22Rv1 (cell line): Measurements from ENCODE around the gene HEPACAM.
A peak's percentile ranks its signal among the peaks of the same experiment; 100 is the strongest.
"Not testable (repeated sequence)": the region's sequence is repeated elsewhere in the genome, so short reads cannot be mapped to it uniquely, and the experiment has no call there.

Experiments used
- H3K27ac ChIP-seq: fragments of 450-650 bp; 2 replicates; pipeline ENCODE4 v1.5.1; 2017
- CTCF ChIP-seq: fragments of 450-650 bp; IDR thresholded peaks from 2 replicates; pipeline ENCODE4 v1.5.1; 2017; ENCODE audit warnings: mild to moderate bottlenecking
- ZFX ChIP-seq: fragments of 450-650 bp; IDR thresholded peaks from 2 replicates; pipeline ENCODE4 v1.6.1; 2017; ENCODE audit warnings: antibody characterized with exemption, borderline replicate concordance

The HEPACAM gene

GRCh38 chr11:124976531-124976930 lies 40.7 kb upstream of the HEPACAM start:
- TF ChIP-seq ZFX, result no peak
- TF ChIP-seq CTCF, result no peak
- no peak overlapping the region for H3K27ac ChIP-seq

GRCh38 chr11:124971810-124972209 lies 36.0 kb upstream of the HEPACAM start:
- TF ChIP-seq CTCF, result no peak
- TF ChIP-seq ZFX, result no peak

GRCh38 chr11:124970925-124971324 lies 35.1 kb upstream of the HEPACAM start:
- TF ChIP-seq ZFX (no peak), CTCF (peak; percentile 22; the same call in 1 of the 2 replicates)
- no peak overlapping the region for H3K27ac ChIP-seq

More at GRCh38 chr11:124971810-124972209, 36.0 kb upstream of the HEPACAM start:
- no peak overlapping the region for H3K27ac ChIP-seq

GRCh38 chr11:124968197-124968596 lies 32.4 kb upstream of the HEPACAM start:
- H3K27ac ChIP-seq, result not testable (repeated sequence)

GRCh38 chr11:124961972-124962609 lies 26.2 kb upstream of the HEPACAM start:
- H3K27ac ChIP-seq, result no peak overlapping the region
- TF ChIP-seq CTCF (peak; percentile 75), ZFX (no peak)

- no peak for TF ChIP-seq CTCF
- TF ChIP-seq ZFX, result no peak
- no peak overlapping the region for H3K27ac ChIP-seq
Measured at GRCh38 chr11:124955035-124955434, 19.2 kb upstream of the HEPACAM start.

- peak overlapping the region; percentile 70 for H3K27ac ChIP-seq
- TF ChIP-seq ZFX, result no peak
Measured at GRCh38 chr11:124954590-124954955, 18.7 kb upstream of the HEPACAM start.

GRCh38 chr11:124953753-124954589 lies 18.1 kb upstream of the HEPACAM start, which contains the start of gene CCDC15:
Gene CCDC15, plus strand, starts transcription at chr11:124954202. Its CDS starts 531 bp downstream, at chr11:124954733.
- TF ChIP-seq ZFX (no peak), CTCF (no peak)
- H3K27ac ChIP-seq, result peak within 1 kb of the TSS; percentile 70
